Progenitor cell of endocrine pancreas (in vitro differentiated cells): ENCODE measurements around the gene PTPN4. TPM values are rescaled to one million over a fixed set of nuclear protein-coding genes. Genes with fewer than 3 reads are reported as not detected.

Experiments
- DNase-seq: peaks from one replicate; pipeline ENCODE4 v3.0.0; 2021; ENCODE audit warnings: low spot score; ENCODE audit not compliant: unreplicated experiment
- H3K27ac Mint-ChIP-seq: 2 replicates; pipeline ENCODE4 v1.8.0; 2021; ENCODE audit warnings: mild to moderate bottlenecking, moderate library complexity, mixed read lengths
- H3K27me3 Mint-ChIP-seq: 2 replicates; pipeline ENCODE4 v1.8.0; 2021; ENCODE audit warnings: mixed read lengths
- H3K36me3 Mint-ChIP-seq: 2 replicates; pipeline ENCODE4 v1.8.0; 2022; ENCODE audit warnings: mixed read lengths; ENCODE audit not compliant: insufficient read depth
- H3K4me1 Mint-ChIP-seq: 2 replicates; pipeline ENCODE4 v1.8.0; 2021; ENCODE audit warnings: low read depth, mixed read lengths
- H3K4me3 Mint-ChIP-seq: 2 replicates; pipeline ENCODE4 v1.8.0; 2021; ENCODE audit warnings: low read depth, mild to moderate bottlenecking, moderate library complexity, mixed read lengths
- H3K9me3 Mint-ChIP-seq: 2 replicates; pipeline ENCODE4 v1.8.0; 2021; ENCODE audit warnings: low read depth, mixed read lengths
- CTCF ChIP-seq: fragments of 200-600 bp; sonication (generic); IDR thresholded peaks from one replicate; pipeline ENCODE4 v1.5.0; 2021; ENCODE audit warnings: antibody characterized with exemption, mild to moderate bottlenecking; ENCODE audit not compliant: unreplicated experiment
- total RNA-seq: library from RNA; stranded (reverse); gene quantifications from 2 replicates; pipeline ENCODE4 v1.2.1, GENCODE V29; 2021

The PTPN4 gene
- total RNA-seq, 1 donor from 2014 or later, result 59.1 TPM

GRCh38 chr2:119941981-119942513 is 182.3 kb downstream of the PTPN4 start:
- DNase-seq, result no peak
- H3K27me3 Mint-ChIP-seq, result no peaks in the 10 kb centered on the region
- no peaks in the 10 kb centered on the region for H3K9me3 Mint-ChIP-seq
- H3K4me1 Mint-ChIP-seq, result no peaks in the 10 kb centered on the region
- H3K36me3 Mint-ChIP-seq, result peaks cover 8% of the 10 kb centered on the region
- no peak for TF ChIP-seq CTCF
- no peak overlapping the region for H3K4me3 Mint-ChIP-seq
- H3K27ac Mint-ChIP-seq, result no peak overlapping the region

GRCh38 chr2:119943058-119943457 is 183.3 kb downstream of the PTPN4 start:
- no peak overlapping the region for H3K27ac Mint-ChIP-seq
- no peaks in the 10 kb centered on the region for H3K27me3 Mint-ChIP-seq
- no peaks in the 10 kb centered on the region for H3K9me3 Mint-ChIP-seq
- no peaks in the 10 kb centered on the region for H3K4me1 Mint-ChIP-seq
- H3K4me3 Mint-ChIP-seq, result no peak overlapping the region
- no peak for TF ChIP-seq CTCF
- peaks cover 4% of the 10 kb centered on the region for H3K36me3 Mint-ChIP-seq
- DNase-seq, result no peak

- Mint-ChIP-seq H3K27me3 (no peaks in the 10 kb centered on the region), H3K27ac (no peak overlapping the region), H3K4me1 (no peaks in the 10 kb centered on the region), H3K4me3 (no peak overlapping the region), H3K9me3 (no peaks in the 10 kb centered on the region), H3K36me3 (peaks cover 5% of the 10 kb centered on the region)
- no peak for DNase-seq
- no peak for TF ChIP-seq CTCF
Measured at GRCh38 chr2:119947535-119947934, 187.8 kb downstream of the PTPN4 start.

- no peaks in the 10 kb centered on the region for H3K4me1 Mint-ChIP-seq
- no peak overlapping the region for H3K27ac Mint-ChIP-seq
- H3K27me3 Mint-ChIP-seq, result no peaks in the 10 kb centered on the region
- no peak overlapping the region for H3K4me3 Mint-ChIP-seq
- H3K9me3 Mint-ChIP-seq, result no peaks in the 10 kb centered on the region
- TF ChIP-seq CTCF, result no peak
- DNase-seq, result no peak
- peaks cover 21% of the 10 kb centered on the region for H3K36me3 Mint-ChIP-seq
Measured at GRCh38 chr2:119950966-119951365, 191.2 kb downstream of the PTPN4 start.

GRCh38 chr2:119958670-119959268 is 199.0 kb downstream of the PTPN4 start:
- peaks cover 47% of the 10 kb centered on the region for H3K36me3 Mint-ChIP-seq
- H3K4me3 Mint-ChIP-seq, result no peak overlapping the region
- peaks cover 6% of the 10 kb centered on the region for H3K4me1 Mint-ChIP-seq
- H3K27ac Mint-ChIP-seq, result peak overlapping the region; percentile 91
- no peaks in the 10 kb centered on the region for H3K27me3 Mint-ChIP-seq
- TF ChIP-seq CTCF, result no peak
- DNase-seq, result no peak
- H3K9me3 Mint-ChIP-seq, result peaks cover 2% of the 10 kb centered on the region
